OCI-LY7 (cell line): ENCODE measurements around the gene MYO7A. TPM values are rescaled to one million over a fixed set of nuclear protein-coding genes. Genes with fewer than 3 reads are reported as not detected.

Source experiments
- BruUV-seq: library from RNA; stranded (reverse); fragments of 400-500 nt; replicated peaks from 2 replicates; lab custom pipeline; 2021; lab: Mats Ljungman, UMichigan
- CTCF ChIA-PET: fragments of 300-600 bp; sonication (Branson Sonifier 250); formaldehyde crosslinking; loops from one replicate; lab custom pipeline; 2022; ENCODE audit warnings: antibody characterized with exemption; ENCODE audit not compliant: unreplicated experiment; lab: Charles Lee
- POLR2A ChIA-PET: fragments of 300-600 bp; sonication (Branson Sonifier 250); formaldehyde crosslinking; loops from one replicate; lab custom pipeline; 2022; ENCODE audit warnings: antibody characterized with exemption; lab: Charles Lee
- DNase-seq: peaks from one replicate; pipeline ENCODE4 v3.0.0-alpha.2; 2015; ENCODE audit warnings: low spot score
- H2AFZ ChIP-seq: fragments of 200-600 bp; sonication (generic), shearing (Covaris generic); 2 replicates; pipeline ENCODE4 v1.6.1; 2014; ENCODE audit warnings: mild to moderate bottlenecking, antibody characterized with exemption, low read length, moderate library complexity
- H3K27ac ChIP-seq: fragments of 200-600 bp; sonication (generic); 2 replicates; pipeline ENCODE4 v1.5.1; 2014; ENCODE audit warnings: mixed run types, low read depth, mild to moderate bottlenecking, moderate library complexity, low read length, inconsistent platforms; ENCODE audit not compliant: poor library complexity, severe bottlenecking
- H3K36me3 ChIP-seq: fragments of 200-600 bp; sonication (generic); 2 replicates; pipeline ENCODE4 v1.6.1; 2014; ENCODE audit warnings: mild to moderate bottlenecking, antibody characterized with exemption, low read length, moderate library complexity, mixed read lengths; ENCODE audit not compliant: insufficient read depth
- H3K4me1 ChIP-seq: fragments of 200-600 bp; sonication (generic); 2 replicates; pipeline ENCODE4 v1.5.1; 2014; ENCODE audit warnings: mild to moderate bottlenecking, low read length; ENCODE audit not compliant: insufficient read depth, poor library complexity, severe bottlenecking
- H3K4me2 ChIP-seq: fragments of 200-600 bp; sonication (generic); 2 replicates; pipeline ENCODE4 v1.6.1; 2014; ENCODE audit warnings: mild to moderate bottlenecking, low read length
- H3K4me3 ChIP-seq: fragments of 200-600 bp; sonication (generic); 2 replicates; pipeline ENCODE4 v1.5.1; 2014; ENCODE audit warnings: mild to moderate bottlenecking, low read depth, low read length; ENCODE audit not compliant: poor library complexity, severe bottlenecking
- H3K79me2 ChIP-seq: fragments of 200-600 bp; sonication (generic); 2 replicates; pipeline ENCODE4 v1.6.1; 2016; ENCODE audit warnings: low read depth, mild to moderate bottlenecking, low read length, moderate library complexity, mixed read lengths; ENCODE audit not compliant: insufficient read depth
- H3K9me2 ChIP-seq: fragments of 200-600 bp; sonication (generic); 2 replicates; pipeline ENCODE4 v1.6.1; 2016; ENCODE audit warnings: mild to moderate bottlenecking, low read length, mixed read lengths; ENCODE audit not compliant: insufficient read depth
- H3K9me3 ChIP-seq: fragments of 200-600 bp; sonication (generic); 2 replicates; pipeline ENCODE4 v1.6.1; 2014; ENCODE audit warnings: mild to moderate bottlenecking, mixed run types, low read length, mixed read lengths
- H4K20me1 ChIP-seq: fragments of 200-600 bp; sonication (generic); 2 replicates; pipeline ENCODE4 v1.6.1; 2014; ENCODE audit warnings: mild to moderate bottlenecking, antibody characterized with exemption, low read length, moderate library complexity, mixed read lengths; ENCODE audit not compliant: insufficient read depth
- EZH2phosphoT487 ChIP-seq: fragments of 200-600 bp; sonication (generic); IDR thresholded peaks from 2 replicates; pipeline ENCODE4 v1.6.1; 2018; ENCODE audit warnings: low read depth, borderline replicate concordance, mild to moderate bottlenecking, mixed run types, antibody characterized with exemption, low read length, moderate library complexity, mixed read lengths
- intact Hi-C: fragments of 100-400 bp; cut with micrococcal nuclease; formaldehyde crosslinking; loops from one replicate; pipeline ENCODE4 v1.10.0; 2022; ENCODE audit not compliant: unreplicated experiment
- total RNA-seq, 2 experiments: library from RNA; depleted of rRNA in 1 of 2; stranded (reverse); fragments of >200 nt in 1 of 2; shearing (Covaris generic) in 1 of 2; gene quantifications; 2 replicates each; pipeline ENCODE4 v1.2.3, GENCODE V29; 2014 to 2022
- TF ChIP-seq, protein P1 (sequence below): fragments of 200-600 bp; sonication (generic); conservative IDR thresholded peaks from 2 replicates; pipeline ENCODE4 v1.5.1; 2014; ENCODE audit warnings: mild to moderate bottlenecking, antibody characterized with exemption, low read length, moderate library complexity, mixed read lengths

The MYO7A gene
- total RNA-seq, 2 experiments from 2014 or later: not detected

GRCh38 chr11:77159937-77160495 is 32.0 kb downstream of the MYO7A start:
- Histone ChIP-seq H4K20me1 (no peaks in the 10 kb centered on the region), H3K27ac (no peak overlapping the region), H3K9me3 (no peaks in the 10 kb centered on the region), H2AFZ (no peak overlapping the region), H3K4me2 (no peak overlapping the region), H3K4me1 (no peaks in the 10 kb centered on the region), H3K9me2 (no peaks in the 10 kb centered on the region), H3K4me3 (no peak overlapping the region), H3K36me3 (no peaks in the 10 kb centered on the region), H3K79me2 (no peaks in the 10 kb centered on the region)
- no peak for DNase-seq
- no peak for TF ChIP-seq EZH2phosphoT487
- TF ChIP-seq, protein P1, sequence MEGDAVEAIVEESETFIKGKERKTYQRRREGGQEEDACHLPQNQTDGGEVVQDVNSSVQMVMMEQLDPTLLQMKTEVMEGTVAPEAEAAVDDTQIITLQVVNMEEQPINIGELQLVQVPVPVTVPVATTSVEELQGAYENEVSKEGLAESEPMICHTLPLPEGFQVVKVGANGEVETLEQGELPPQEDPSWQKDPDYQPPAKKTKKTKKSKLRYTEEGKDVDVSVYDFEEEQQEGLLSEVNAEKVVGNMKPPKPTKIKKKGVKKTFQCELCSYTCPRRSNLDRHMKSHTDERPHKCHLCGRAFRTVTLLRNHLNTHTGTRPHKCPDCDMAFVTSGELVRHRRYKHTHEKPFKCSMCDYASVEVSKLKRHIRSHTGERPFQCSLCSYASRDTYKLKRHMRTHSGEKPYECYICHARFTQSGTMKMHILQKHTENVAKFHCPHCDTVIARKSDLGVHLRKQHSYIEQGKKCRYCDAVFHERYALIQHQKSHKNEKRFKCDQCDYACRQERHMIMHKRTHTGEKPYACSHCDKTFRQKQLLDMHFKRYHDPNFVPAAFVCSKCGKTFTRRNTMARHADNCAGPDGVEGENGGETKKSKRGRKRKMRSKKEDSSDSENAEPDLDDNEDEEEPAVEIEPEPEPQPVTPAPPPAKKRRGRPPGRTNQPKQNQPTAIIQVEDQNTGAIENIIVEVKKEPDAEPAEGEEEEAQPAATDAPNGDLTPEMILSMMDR: no peak
- ChIA-PET POLR2A (interaction anchor here (0.5 kb wide), 1 partner anchor 180 kb away, joined by 3 read pairs; no protein-coding TSS in a partner anchor), CTCF (no interaction called here)
- no TSS peak for BruUV-seq
- intact Hi-C loops: no loop called here

DNA sequence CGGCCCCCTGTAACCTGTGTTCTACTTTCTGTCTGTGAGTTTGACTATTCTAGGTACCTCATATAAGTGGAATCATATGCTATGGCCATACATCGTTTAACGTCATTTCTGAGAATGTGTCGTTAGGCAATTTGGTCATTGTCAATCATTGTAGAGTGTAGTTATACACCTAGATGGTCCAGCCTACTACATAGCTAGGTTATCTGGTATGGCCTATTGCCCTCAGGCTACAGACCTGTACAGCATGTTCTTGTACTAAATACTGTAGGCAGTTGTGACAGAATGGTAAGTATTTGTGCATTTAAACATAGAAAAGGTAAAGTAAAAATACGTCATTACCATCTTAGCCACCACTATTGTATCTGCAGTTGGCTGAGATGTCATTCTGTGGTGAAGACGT is 35.2 kb downstream of the MYO7A start:
- no peaks in the 10 kb centered on the region for H3K79me2 ChIP-seq
- no peaks in the 10 kb centered on the region for H3K4me1 ChIP-seq
- DNase-seq: no peak
- H3K36me3 ChIP-seq: no peaks in the 10 kb centered on the region
- intact Hi-C loops: no loop called here
- H4K20me1 ChIP-seq: no peaks in the 10 kb centered on the region
- CTCF ChIA-PET: no interaction called here
- H3K27ac ChIP-seq: no peak overlapping the region
- no TSS peak for BruUV-seq
- no peaks in the 10 kb centered on the region for H3K9me3 ChIP-seq
- H2AFZ ChIP-seq: no peak overlapping the region
- no peak overlapping the region for H3K4me2 ChIP-seq
- TF ChIP-seq, protein P1: no peak
- TF ChIP-seq EZH2phosphoT487: no peak
- POLR2A ChIA-PET: no interaction called here
- no peaks in the 10 kb centered on the region for H3K9me2 ChIP-seq
- H3K4me3 ChIP-seq: no peak overlapping the region

GRCh38 chr11:77165066-77165465 is 37.0 kb downstream of the MYO7A start:
- no TSS peak for BruUV-seq
- DNase-seq: no peak
- Histone ChIP-seq H3K9me2 (no peaks in the 10 kb centered on the region), H3K9me3 (no peaks in the 10 kb centered on the region), H4K20me1 (no peaks in the 10 kb centered on the region), H3K4me2 (no peak overlapping the region), H3K4me3 (no peak overlapping the region), H3K79me2 (no peaks in the 10 kb centered on the region), H3K36me3 (no peaks in the 10 kb centered on the region), H3K27ac (no peak overlapping the region), H3K4me1 (no peaks in the 10 kb centered on the region), H2AFZ (no peak overlapping the region)
- ChIA-PET CTCF (no interaction called here), POLR2A (no interaction called here)
- TF ChIP-seq, protein P1: no peak
- intact Hi-C loops: no loop called here
